Measurements from ENCODE around the gene JAKMIP2.

- no peak for TF ChIP-seq CTCF (IDR thresholded peaks at IDR 0.05; ENCODE audit: poor library complexity)
- TF ChIP-seq EZH2phosphoT487 (IDR thresholded peaks at IDR 0.05; ENCODE audit: low read depth, severe bottlenecking, unreplicated experiment), result no peak
- no peak for TF ChIP-seq EZH2 (IDR thresholded peaks at IDR 0.05; ENCODE audit: borderline replicate concordance)
Measured at GRCh38 chr5:147643142-147643541, 139.4 kb downstream of the JAKMIP2 start.

Measured in hepatocyte (in vitro differentiated cells).